HepG2 (cell line): ENCODE measurements around the gene AJM1.

ENCODE experiments used
- CBFB ChIP-seq: sonication (generic); formaldehyde crosslinking; IDR thresholded peaks from 2 replicates; pipeline ENCODE4 v1.4.0; 2020; ENCODE audit warnings: missing genetic modification reagents
- EZH2 ChIP-seq: conservative IDR thresholded peaks from 2 replicates; pipeline ENCODE4 v1.6.1; 2012; ENCODE audit warnings: mild to moderate bottlenecking, low read depth, low read length, moderate library complexity
- KAT7 ChIP-seq: IDR thresholded peaks from 2 replicates; pipeline ENCODE4 v1.6.1; 2018; ENCODE audit warnings: borderline replicate concordance, missing compliant biosample characterization
- RAD51 ChIP-seq: fragments of 450-650 bp; IDR thresholded peaks from 2 replicates; pipeline ENCODE4 v1.6.1; 2016; ENCODE audit warnings: borderline replicate concordance
- REPIN1 ChIP-seq: sonication (generic); formaldehyde crosslinking; IDR thresholded peaks from 2 replicates; pipeline ENCODE4 v1.8.0; 2022; ENCODE audit warnings: missing genetic modification reagents, low read depth, mild to moderate bottlenecking, borderline replicate concordance
- SP1 ChIP-seq, 2 experiments: fragments of 450-650 bp in 1 of 2; sonication (generic) in 1 of 2; formaldehyde crosslinking in 1 of 2; IDR thresholded peaks; 2 replicates each; pipeline versions ENCODE4 v1.4.0 to v1.6.1; 2016 to 2020; ENCODE audit warnings: missing genetic modification reagents in 1 of 2
- SRSF9 ChIP-seq: fragments of 200-400 bp; formaldehyde crosslinking; IDR thresholded peaks from 2 replicates; pipeline ENCODE4 v1.6.1; 2018; ENCODE audit warnings: borderline replicate concordance, mild to moderate bottlenecking, low read depth, low read length; ENCODE audit not compliant: insufficient read depth, poor library complexity, severe bottlenecking
- TAF15 ChIP-seq: fragments of 200-400 bp; formaldehyde crosslinking; IDR thresholded peaks from one replicate; pipeline ENCODE4 v1.6.1; 2018; ENCODE audit warnings: mild to moderate bottlenecking, low read depth, low read length; ENCODE audit not compliant: poor library complexity, severe bottlenecking
- ZBTB1 ChIP-seq: sonication (generic); formaldehyde crosslinking; IDR thresholded peaks from 2 replicates; pipeline ENCODE4 v1.4.0; 2020; ENCODE audit warnings: missing genetic modification reagents, borderline replicate concordance
- ZBTB49 ChIP-seq: sonication (generic); formaldehyde crosslinking; IDR thresholded peaks from 2 replicates; pipeline ENCODE4 v1.4.0; 2020; ENCODE audit warnings: missing genetic modification reagents, borderline replicate concordance
- ZSCAN25 ChIP-seq: sonication (generic); formaldehyde crosslinking; IDR thresholded peaks from 2 replicates; pipeline ENCODE4 v1.8.0; 2022; ENCODE audit warnings: mild to moderate bottlenecking, missing genetic modification reagents
- TF ChIP-seq, protein P1 (sequence below): sonication (generic); formaldehyde crosslinking; IDR thresholded peaks from 2 replicates; pipeline ENCODE4 v1.5.0; 2020; ENCODE audit warnings: mild to moderate bottlenecking, missing genetic modification reagents, moderate library complexity

DNA sequence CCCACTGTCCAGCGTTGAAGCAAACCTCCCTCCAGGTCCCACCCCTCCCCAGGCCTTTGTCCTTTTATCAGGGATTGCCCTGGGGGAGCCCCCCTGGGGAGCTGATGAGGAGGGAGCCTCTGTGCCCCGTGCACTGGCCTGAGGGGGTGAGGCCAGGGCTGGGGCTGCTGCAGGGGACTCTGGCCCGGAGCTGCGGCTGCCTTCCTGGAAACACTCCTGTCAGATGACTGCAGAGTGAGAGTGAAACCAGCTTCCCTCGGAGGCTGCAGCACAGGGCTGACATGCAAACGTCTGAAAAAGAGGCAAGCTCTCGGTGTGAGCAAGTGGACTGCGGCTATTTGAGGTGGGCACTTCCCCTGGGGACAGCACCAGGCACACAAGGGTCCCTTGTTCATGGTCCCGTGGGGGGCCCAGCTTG is 39.4 kb downstream of the AJM1 start:
- no peak for TF ChIP-seq SP1 (IDR thresholded peaks at IDR 0.05)
- no peak for TF ChIP-seq SP1 (CRISPR knock-in tag; IDR thresholded peaks at IDR 0.05)
- no peak for TF ChIP-seq EZH2
- no peak for TF ChIP-seq CBFB
- TF ChIP-seq, protein P1, sequence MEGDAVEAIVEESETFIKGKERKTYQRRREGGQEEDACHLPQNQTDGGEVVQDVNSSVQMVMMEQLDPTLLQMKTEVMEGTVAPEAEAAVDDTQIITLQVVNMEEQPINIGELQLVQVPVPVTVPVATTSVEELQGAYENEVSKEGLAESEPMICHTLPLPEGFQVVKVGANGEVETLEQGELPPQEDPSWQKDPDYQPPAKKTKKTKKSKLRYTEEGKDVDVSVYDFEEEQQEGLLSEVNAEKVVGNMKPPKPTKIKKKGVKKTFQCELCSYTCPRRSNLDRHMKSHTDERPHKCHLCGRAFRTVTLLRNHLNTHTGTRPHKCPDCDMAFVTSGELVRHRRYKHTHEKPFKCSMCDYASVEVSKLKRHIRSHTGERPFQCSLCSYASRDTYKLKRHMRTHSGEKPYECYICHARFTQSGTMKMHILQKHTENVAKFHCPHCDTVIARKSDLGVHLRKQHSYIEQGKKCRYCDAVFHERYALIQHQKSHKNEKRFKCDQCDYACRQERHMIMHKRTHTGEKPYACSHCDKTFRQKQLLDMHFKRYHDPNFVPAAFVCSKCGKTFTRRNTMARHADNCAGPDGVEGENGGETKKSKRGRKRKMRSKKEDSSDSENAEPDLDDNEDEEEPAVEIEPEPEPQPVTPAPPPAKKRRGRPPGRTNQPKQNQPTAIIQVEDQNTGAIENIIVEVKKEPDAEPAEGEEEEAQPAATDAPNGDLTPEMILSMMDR (CRISPR knock-in tag): no peak
- TF ChIP-seq SRSF9: no peak
- TF ChIP-seq RAD51: no peak
- TF ChIP-seq ZBTB1 (CRISPR knock-in tag): no peak
- TF ChIP-seq ZSCAN25 (CRISPR knock-in tag): no peak
- TF ChIP-seq TAF15: no peak
- no peak for TF ChIP-seq REPIN1 (CRISPR knock-in tag)
- TF ChIP-seq ZBTB49: no peak
- TF ChIP-seq KAT7 (CRISPR knock-in tag): no peak
